H9 (cell line): ENCODE measurements around the gene GBP1. TPM values are rescaled to one million over a fixed set of nuclear protein-coding genes. Genes with fewer than 3 reads are reported as not detected.

Experiments used
- DNase-seq: peaks from one replicate; pipeline ENCODE4 v3.0.0-alpha.2; 2017
- H2AFZ ChIP-seq: one replicate; pipeline ENCODE4 v1.6.1; 2013; ENCODE audit warnings: mild to moderate bottlenecking, low read length, control low read depth, moderate library complexity
- H2AK5ac ChIP-seq: 2 replicates; pipeline ENCODE4 v1.6.1; 2013; ENCODE audit warnings: low read length, control low read depth, mixed read lengths; ENCODE audit not compliant: insufficient read length
- H2BK120ac ChIP-seq: one replicate; pipeline ENCODE4 v1.6.1; 2013; ENCODE audit warnings: low read depth, mild to moderate bottlenecking, low read length, control low read depth, inconsistent platforms; ENCODE audit not compliant: poor library complexity, severe bottlenecking
- H2BK12ac ChIP-seq: 2 replicates; pipeline ENCODE4 v1.6.1; 2013; ENCODE audit warnings: low read length, control low read depth, mixed read lengths, low read depth; ENCODE audit not compliant: insufficient read length
- H2BK15ac ChIP-seq: 2 replicates; pipeline ENCODE4 v1.6.1; 2013; ENCODE audit warnings: low read depth, low read length, control low read depth
- H2BK20ac ChIP-seq: one replicate; pipeline ENCODE4 v1.6.1; 2013; ENCODE audit warnings: low read depth, mild to moderate bottlenecking, low read length, control low read depth, inconsistent platforms; ENCODE audit not compliant: poor library complexity, severe bottlenecking
- H2BK5ac ChIP-seq: 2 replicates; pipeline ENCODE4 v1.6.1; 2013; ENCODE audit warnings: low read length, control low read depth, mixed read lengths; ENCODE audit not compliant: insufficient read length
- H3K14ac ChIP-seq: 2 replicates; pipeline ENCODE4 v1.6.1; 2013; ENCODE audit warnings: low read length, control low read depth; ENCODE audit not compliant: insufficient read depth
- H3K18ac ChIP-seq: 2 replicates; pipeline ENCODE4 v1.6.1; 2013; ENCODE audit warnings: low read depth, mild to moderate bottlenecking, mixed read lengths, low read length, control low read depth; ENCODE audit not compliant: insufficient read length
- H3K23ac ChIP-seq: 2 replicates; pipeline ENCODE4 v1.6.1; 2013; ENCODE audit warnings: low read length, control low read depth, mixed read lengths, low read depth; ENCODE audit not compliant: insufficient read length
- H3K23me2 ChIP-seq: 2 replicates; pipeline ENCODE4 v1.6.1; 2013; ENCODE audit warnings: low read depth, mild to moderate bottlenecking, mixed read lengths, low read length, control low read depth; ENCODE audit not compliant: insufficient read length, poor library complexity, severe bottlenecking
- H3K27ac ChIP-seq: 2 replicates; pipeline ENCODE4 v1.5.1; 2013; ENCODE audit warnings: low read length, control low read depth, mixed read lengths, low read depth; ENCODE audit not compliant: insufficient read length
- H3K27me3 ChIP-seq: 2 replicates; pipeline ENCODE4 v1.6.1; 2013; ENCODE audit warnings: low read length, control low read depth, inconsistent platforms; ENCODE audit not compliant: insufficient read depth
- H3K4ac ChIP-seq: 2 replicates; pipeline ENCODE4 v1.6.1; 2013; ENCODE audit warnings: low read depth, mild to moderate bottlenecking, control low read depth, inconsistent platforms, low read length, moderate library complexity
- H3K4me1 ChIP-seq: 2 replicates; pipeline ENCODE4 v1.6.1; 2013; ENCODE audit warnings: low read length, control low read depth, inconsistent platforms; ENCODE audit not compliant: insufficient read depth
- H3K4me2 ChIP-seq: 2 replicates; pipeline ENCODE4 v1.6.1; 2013; ENCODE audit warnings: low read length, control low read depth, mixed read lengths; ENCODE audit not compliant: insufficient read length, insufficient read depth
- H3K56ac ChIP-seq: 2 replicates; pipeline ENCODE4 v1.6.1; 2013; ENCODE audit warnings: low read depth, mild to moderate bottlenecking, mixed read lengths, low read length, control low read depth; ENCODE audit not compliant: insufficient read length
- H3K79me1 ChIP-seq: 2 replicates; pipeline ENCODE4 v1.6.1; 2013; ENCODE audit warnings: low read depth, mild to moderate bottlenecking, moderate library complexity, low read length, control low read depth, inconsistent platforms; ENCODE audit not compliant: insufficient read depth, poor library complexity, severe bottlenecking
- H3K79me2 ChIP-seq: 2 replicates; pipeline ENCODE4 v1.6.1; 2013; ENCODE audit warnings: low read length, control low read depth, inconsistent platforms; ENCODE audit not compliant: insufficient read depth
- H3K9ac ChIP-seq: 2 replicates; pipeline ENCODE4 v1.6.1; 2013; ENCODE audit warnings: low read length, control low read depth, mixed read lengths; ENCODE audit not compliant: insufficient read length; ENCODE audit errors: extremely low read depth
- H3K9me3 ChIP-seq: one replicate; pipeline ENCODE4 v1.6.1; 2013; ENCODE audit warnings: low read depth, low read length, inconsistent platforms; ENCODE audit not compliant: control insufficient read depth
- H3T11ph ChIP-seq: one replicate; pipeline ENCODE4 v1.6.1; 2013; ENCODE audit warnings: mild to moderate bottlenecking, low read length, control low read depth, inconsistent platforms
- H4K20me1 ChIP-seq: one replicate; pipeline ENCODE4 v1.6.1; 2013; ENCODE audit not compliant: control insufficient read depth, insufficient read length, insufficient read depth
- H4K5ac ChIP-seq: 2 replicates; pipeline ENCODE4 v1.6.1; 2013; ENCODE audit warnings: low read depth, mild to moderate bottlenecking, mixed read lengths, low read length, control low read depth; ENCODE audit not compliant: insufficient read length
- H4K8ac ChIP-seq: replicated peaks from 2 replicates; pipeline ENCODE4 v1.6.1; 2013; ENCODE audit warnings: low read length, control low read depth, mixed read lengths, low read depth; ENCODE audit not compliant: insufficient read length
- H4K91ac ChIP-seq: 2 replicates; pipeline ENCODE4 v1.6.1; 2013; ENCODE audit warnings: low read depth, mild to moderate bottlenecking, moderate library complexity, mixed read lengths, low read length, control low read depth; ENCODE audit not compliant: insufficient read length
- H3K27ac Mint-ChIP-seq, 3 experiments: 2 replicates in 2 of 3; 3 replicates in 1 of 3; pipeline ENCODE4 v1.8.0; 2020 to 2021; ENCODE audit warnings: mixed read lengths in 3 of 3, mild to moderate bottlenecking in 1 of 3, moderate library complexity in 1 of 3
- H3K27me3 Mint-ChIP-seq: 2 replicates; pipeline ENCODE4 v1.8.0; 2021; ENCODE audit warnings: low read depth, mild to moderate bottlenecking, moderate library complexity, mixed read lengths
- H3K36me3 Mint-ChIP-seq, 3 experiments: 2 replicates in 2 of 3; 3 replicates in 1 of 3; pipeline ENCODE4 v1.8.0; 2020 to 2021; ENCODE audit warnings: low read depth in 3 of 3, mixed read lengths in 3 of 3; ENCODE audit not compliant: insufficient read depth in 1 of 3
- H3K4me1 Mint-ChIP-seq, 2 experiments: 2 replicates each; pipeline ENCODE4 v1.8.0; 2020; ENCODE audit warnings: mixed read lengths in 2 of 2
- H3K4me3 Mint-ChIP-seq, 2 experiments: 2 replicates in 1 of 2; 3 replicates in 1 of 2; pipeline ENCODE4 v1.8.0; 2020 to 2021; ENCODE audit warnings: mild to moderate bottlenecking in 2 of 2, mixed read lengths in 2 of 2, moderate library complexity in 1 of 2
- H3K9me3 Mint-ChIP-seq, 2 experiments: 2 replicates in 1 of 2; 3 replicates in 1 of 2; pipeline ENCODE4 v1.8.0; 2020; ENCODE audit warnings: mild to moderate bottlenecking in 2 of 2, mixed read lengths in 2 of 2, moderate library complexity in 1 of 2
- CTCF ChIP-seq: fragments of 200-600 bp; sonication (generic); conservative IDR thresholded peaks from 3 replicates; pipeline ENCODE4 v1.8.0; 2021; ENCODE audit warnings: antibody characterized with exemption, mild to moderate bottlenecking
- WGBS: extraction: QIAGEN DNeasy Blood & Tissue Kit; methylation state at CpG from one replicate; pipeline ENCODE4 v1.1.7; 2013; ENCODE audit warnings: missing lambda C conversion rate, low lambda C conversion rate, mixed read lengths; ENCODE audit not compliant: insufficient read length; ENCODE audit errors: extremely low coverage; 5-methylcytosine and 5-hydroxymethylcytosine counted together
- total RNA-seq: library from RNA; stranded (reverse); gene quantifications from 2 replicates; pipeline ENCODE4 v1.2.1, GENCODE V29; 2021

The GBP1 gene
- total RNA-seq, 1 experiment from 2014 or later, result not detected

DNA sequence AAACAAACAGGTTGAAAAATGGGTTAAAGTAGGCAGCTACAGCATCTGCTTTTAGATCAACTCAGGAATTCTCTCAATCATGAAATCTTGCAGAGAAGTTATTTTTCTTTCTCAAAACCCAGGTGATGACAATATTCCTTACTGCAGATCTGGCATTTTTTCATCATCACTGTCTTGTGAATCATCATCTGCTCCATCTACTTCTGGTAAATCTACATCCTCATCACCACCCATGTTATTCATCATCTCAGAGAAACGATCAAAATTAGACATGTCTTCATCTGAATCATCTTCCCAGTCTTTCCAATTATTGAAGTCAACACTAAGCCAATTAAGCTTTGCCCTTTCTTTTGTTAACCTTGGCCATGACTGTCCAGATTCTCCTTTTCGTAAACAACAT lies 39.1 kb upstream of the GBP1 start:
- Histone ChIP-seq H4K8ac (no peak overlapping the region), H2BK5ac (no peak overlapping the region), H4K5ac (no peak overlapping the region), H3K4ac (no peak overlapping the region), H2BK120ac (no peak overlapping the region), H3T11ph (no peak overlapping the region), H2AFZ (no peak overlapping the region), H3K9me3 (no peaks in the 10 kb centered on the region), H2AK5ac (no peak overlapping the region), H2BK12ac (no peak overlapping the region), H3K4me2 (no peak overlapping the region), H3K18ac (no peak overlapping the region), H3K27ac (no peak overlapping the region), H4K91ac (no peak overlapping the region), H2BK15ac (no peak overlapping the region), H3K9ac (no peak overlapping the region), H3K56ac (no peak overlapping the region), H4K20me1 (no peaks in the 10 kb centered on the region), H3K79me2 (no peaks in the 10 kb centered on the region), H3K79me1 (no peaks in the 10 kb centered on the region), H3K23me2 (no peaks in the 10 kb centered on the region), H3K27me3 (no peaks in the 10 kb centered on the region), H2BK20ac (no peak overlapping the region), H3K14ac (no peak overlapping the region), H3K4me1 (no peaks in the 10 kb centered on the region), H3K23ac (no peak overlapping the region)
- H3K4me1 Mint-ChIP-seq, result peaks cover 9 to 13% of the 10 kb centered on the region in 2 experiments
- H3K27me3 Mint-ChIP-seq, result no peaks in the 10 kb centered on the region
- DNase-seq, result no peak
- H3K27ac Mint-ChIP-seq, result no peak overlapping the region
- peaks cover 0 to 2% of the 10 kb centered on the region in 2 experiments; a peak in 3 of 5 replicates for H3K9me3 Mint-ChIP-seq
- WGBS, result no CpG with 5 or more reads among the region's 2 CpGs
- H3K4me3 Mint-ChIP-seq, result no peak overlapping the region
- H3K36me3 Mint-ChIP-seq, result peaks cover 0 to 2% (median 0%) of the 10 kb centered on the region in 3 experiments; a peak in 1 of 7 replicates
- no peak for TF ChIP-seq CTCF
